Activated naive CD8-positive, alpha-beta T cell (primary cell): ENCODE measurements around the gene CHST6.

Experiments used
- H3K27ac Mint-ChIP-seq: one replicate; pipeline ENCODE4 v1.8.0; 2021; ENCODE audit warnings: mixed read lengths
- H3K27me3 Mint-ChIP-seq: one replicate; pipeline ENCODE4 v1.8.0; 2021; ENCODE audit warnings: mixed read lengths
- H3K36me3 Mint-ChIP-seq: one replicate; pipeline ENCODE4 v1.8.0; 2021; ENCODE audit warnings: mixed read lengths
- H3K4me1 Mint-ChIP-seq: one replicate; pipeline ENCODE4 v1.8.0; 2021; ENCODE audit warnings: low read depth, mixed read lengths
- H3K4me3 Mint-ChIP-seq: one replicate; pipeline ENCODE4 v1.8.0; 2021; ENCODE audit warnings: mild to moderate bottlenecking, mixed read lengths
- H3K9me3 Mint-ChIP-seq: one replicate; pipeline ENCODE4 v1.8.0; 2021; ENCODE audit warnings: low read depth, mixed read lengths

CHST6 gene

DNA sequence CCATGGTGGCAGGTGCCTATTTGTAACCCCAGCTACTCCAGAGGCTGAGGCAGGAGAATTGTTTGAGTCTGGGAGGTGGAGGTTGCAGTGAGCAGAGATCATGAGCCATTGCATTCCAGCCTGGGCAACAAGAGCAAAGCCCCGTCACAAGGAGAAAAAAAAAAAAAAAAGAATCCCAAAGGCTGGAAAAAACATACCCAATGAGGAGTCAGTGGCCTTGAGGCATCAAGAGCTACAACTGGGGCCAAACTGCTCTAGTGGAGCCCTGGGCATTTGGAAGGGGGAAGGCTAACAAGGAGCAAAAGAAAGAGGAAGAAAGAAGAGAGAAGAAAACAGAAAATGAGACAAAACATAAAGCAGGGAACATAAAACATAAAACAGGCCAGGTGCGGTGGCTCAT lies 6.9 kb downstream of the CHST6 start:
- no peaks in the 10 kb centered on the region for H3K4me1 Mint-ChIP-seq
- no peaks in the 10 kb centered on the region for H3K36me3 Mint-ChIP-seq
- peaks cover 12% of the 10 kb centered on the region for H3K27me3 Mint-ChIP-seq
- no peak overlapping the region for H3K4me3 Mint-ChIP-seq
- H3K9me3 Mint-ChIP-seq = no peaks in the 10 kb centered on the region
- H3K27ac Mint-ChIP-seq = no peak overlapping the region

DNA sequence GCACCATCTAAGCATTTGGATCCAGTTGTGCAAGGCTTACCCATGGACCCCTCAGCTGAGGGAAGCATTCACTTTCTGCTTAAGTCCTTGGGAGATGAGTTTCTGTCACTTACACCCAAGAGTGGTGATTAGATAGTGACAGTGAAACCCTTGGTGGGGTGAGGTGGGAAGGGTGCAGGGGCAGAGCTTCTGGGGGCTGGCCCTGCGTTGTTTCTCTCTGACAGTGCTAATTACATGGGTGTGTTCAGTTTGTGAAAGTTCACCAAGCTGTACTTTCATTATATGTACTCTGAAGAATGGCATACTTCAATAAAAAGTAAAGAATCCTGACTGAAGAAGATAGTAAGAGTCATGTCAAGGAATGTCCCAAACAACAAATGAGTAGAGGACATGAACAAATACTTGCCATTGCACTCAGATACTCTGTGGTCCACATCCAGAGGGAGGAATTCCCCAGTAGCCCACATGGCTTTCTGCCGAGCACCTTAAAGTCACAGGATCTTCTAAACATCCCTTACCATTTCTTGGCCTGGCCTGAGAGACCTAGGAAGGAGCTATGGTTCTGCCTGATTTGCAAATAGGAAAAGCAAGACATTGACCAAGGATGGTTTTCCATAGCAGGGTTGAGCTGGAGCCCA lies 8.4 kb downstream of the CHST6 start:
- H3K27ac Mint-ChIP-seq = no peak overlapping the region
- no peaks in the 10 kb centered on the region for H3K4me1 Mint-ChIP-seq
- no peaks in the 10 kb centered on the region for H3K36me3 Mint-ChIP-seq

GRCh38 chr16:75486014-75486675 lies 9.1 kb downstream of the CHST6 start:
- H3K4me1 Mint-ChIP-seq = no peaks in the 10 kb centered on the region
- H3K27ac Mint-ChIP-seq = peak overlapping the region; percentile 46
- H3K9me3 Mint-ChIP-seq = no peaks in the 10 kb centered on the region
- peaks cover 7% of the 10 kb centered on the region for H3K27me3 Mint-ChIP-seq
- no peaks in the 10 kb centered on the region for H3K36me3 Mint-ChIP-seq
- H3K4me3 Mint-ChIP-seq = no peak overlapping the region

More for the DNA sequence above, 8.4 kb downstream of the CHST6 start:
- Mint-ChIP-seq H3K27me3 (peaks cover 7% of the 10 kb centered on the region), H3K4me3 (no peak overlapping the region), H3K9me3 (no peaks in the 10 kb centered on the region)

DNA sequence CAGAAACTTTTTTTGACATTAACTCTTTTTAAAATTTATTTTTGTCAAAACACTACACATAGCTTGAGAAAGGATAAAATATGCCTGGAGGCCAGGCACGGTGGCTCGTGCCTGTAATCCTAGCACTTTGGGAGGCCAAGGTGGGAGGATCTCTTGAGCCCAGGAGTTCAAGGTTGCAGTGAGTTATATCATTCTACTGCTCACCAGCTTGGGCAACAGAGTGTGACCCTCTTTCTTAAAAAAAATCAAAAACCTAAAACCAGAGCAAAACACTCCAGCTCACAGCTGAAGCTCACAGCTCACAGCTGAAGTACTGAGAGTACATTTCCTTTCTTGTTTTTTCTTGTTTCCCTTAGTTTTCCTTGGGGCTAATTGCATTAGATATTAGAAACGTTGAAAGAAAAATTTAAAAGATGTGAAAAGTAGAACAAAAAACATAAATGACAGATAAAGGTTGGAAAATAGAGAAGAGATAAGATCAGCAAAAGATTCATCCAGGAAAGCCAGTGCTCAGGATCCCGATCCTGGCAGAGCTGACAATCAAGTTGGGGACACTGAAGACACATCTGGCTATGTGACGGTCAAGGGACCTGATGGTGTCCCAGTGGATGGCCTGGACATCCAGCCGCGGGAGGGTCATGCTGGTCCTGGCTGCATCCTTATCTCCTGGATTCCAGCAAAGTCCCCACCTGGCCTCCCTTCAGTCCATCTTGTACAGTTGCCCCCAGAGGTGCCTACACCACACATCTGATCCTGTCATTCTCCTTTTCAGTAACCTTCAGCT lies 9.8 kb downstream of the CHST6 start:
- Mint-ChIP-seq H3K9me3 (no peaks in the 10 kb centered on the region), H3K27ac (no peak overlapping the region), H3K27me3 (peaks cover 7% of the 10 kb centered on the region), H3K36me3 (no peaks in the 10 kb centered on the region), H3K4me1 (no peaks in the 10 kb centered on the region), H3K4me3 (no peak overlapping the region)

GRCh38 chr16:75483222-75483621 lies 12.0 kb downstream of the CHST6 start:
- no peaks in the 10 kb centered on the region for H3K36me3 Mint-ChIP-seq
- no peak overlapping the region for H3K4me3 Mint-ChIP-seq
- H3K27me3 Mint-ChIP-seq = peaks cover 7% of the 10 kb centered on the region
- no peaks in the 10 kb centered on the region for H3K4me1 Mint-ChIP-seq
- no peaks in the 10 kb centered on the region for H3K9me3 Mint-ChIP-seq
- no peak overlapping the region for H3K27ac Mint-ChIP-seq

DNA sequence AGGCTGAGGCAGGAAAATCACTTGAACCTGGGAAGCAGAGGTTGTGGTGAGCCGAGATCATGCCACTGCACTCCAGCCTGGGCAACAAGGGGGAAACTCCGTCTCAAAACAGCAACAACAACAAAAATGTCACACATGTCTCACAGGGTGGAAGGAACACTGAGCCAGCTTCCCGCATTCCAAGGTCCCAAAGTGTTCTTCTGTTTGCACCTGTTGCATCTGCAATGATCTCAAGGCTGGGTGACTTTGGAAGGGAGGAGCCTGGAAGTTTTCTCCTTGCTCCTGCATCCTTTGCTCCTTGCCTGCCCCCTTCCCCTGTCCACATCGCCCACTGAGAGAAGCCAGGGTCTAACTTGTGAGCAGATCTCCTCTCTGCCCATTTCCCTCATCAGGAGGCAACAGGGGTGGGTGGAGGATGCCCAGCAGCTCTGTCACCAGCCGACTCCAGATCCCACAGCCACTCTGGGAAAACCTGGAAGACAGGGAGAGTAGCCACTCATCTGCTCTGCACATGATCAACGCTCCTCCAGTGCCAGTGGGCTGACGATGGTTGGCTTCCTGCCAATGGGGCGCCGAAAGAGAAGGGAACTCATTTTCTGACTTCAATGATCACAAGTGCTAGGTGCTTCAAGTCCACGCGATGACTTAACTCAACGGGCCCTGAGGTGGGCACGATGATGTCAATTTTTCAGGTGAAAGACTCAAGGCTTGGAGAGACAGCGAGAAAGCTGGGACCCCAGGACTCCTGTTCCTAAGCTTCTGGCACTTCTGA lies 12.6 kb downstream of the CHST6 start:
- Mint-ChIP-seq H3K4me1 (no peaks in the 10 kb centered on the region), H3K4me3 (no peak overlapping the region)

GRCh38 chr16:75481475-75481874 lies 13.8 kb downstream of the CHST6 start:
- Mint-ChIP-seq H3K9me3 (no peaks in the 10 kb centered on the region), H3K4me1 (no peaks in the 10 kb centered on the region), H3K4me3 (no peak overlapping the region), H3K36me3 (no peaks in the 10 kb centered on the region), H3K27me3 (peaks cover 6% of the 10 kb centered on the region), H3K27ac (no peak overlapping the region)

More for the DNA sequence above, 12.6 kb downstream of the CHST6 start:
- no peaks in the 10 kb centered on the region for H3K9me3 Mint-ChIP-seq
- H3K36me3 Mint-ChIP-seq = no peaks in the 10 kb centered on the region
- H3K27ac Mint-ChIP-seq = no peak overlapping the region
- H3K27me3 Mint-ChIP-seq = peaks cover 9% of the 10 kb centered on the region

GRCh38 chr16:75479421-75479990 lies 15.7 kb downstream of the CHST6 start:
- H3K27ac Mint-ChIP-seq = no peak overlapping the region
- H3K4me3 Mint-ChIP-seq = no peak overlapping the region

DNA sequence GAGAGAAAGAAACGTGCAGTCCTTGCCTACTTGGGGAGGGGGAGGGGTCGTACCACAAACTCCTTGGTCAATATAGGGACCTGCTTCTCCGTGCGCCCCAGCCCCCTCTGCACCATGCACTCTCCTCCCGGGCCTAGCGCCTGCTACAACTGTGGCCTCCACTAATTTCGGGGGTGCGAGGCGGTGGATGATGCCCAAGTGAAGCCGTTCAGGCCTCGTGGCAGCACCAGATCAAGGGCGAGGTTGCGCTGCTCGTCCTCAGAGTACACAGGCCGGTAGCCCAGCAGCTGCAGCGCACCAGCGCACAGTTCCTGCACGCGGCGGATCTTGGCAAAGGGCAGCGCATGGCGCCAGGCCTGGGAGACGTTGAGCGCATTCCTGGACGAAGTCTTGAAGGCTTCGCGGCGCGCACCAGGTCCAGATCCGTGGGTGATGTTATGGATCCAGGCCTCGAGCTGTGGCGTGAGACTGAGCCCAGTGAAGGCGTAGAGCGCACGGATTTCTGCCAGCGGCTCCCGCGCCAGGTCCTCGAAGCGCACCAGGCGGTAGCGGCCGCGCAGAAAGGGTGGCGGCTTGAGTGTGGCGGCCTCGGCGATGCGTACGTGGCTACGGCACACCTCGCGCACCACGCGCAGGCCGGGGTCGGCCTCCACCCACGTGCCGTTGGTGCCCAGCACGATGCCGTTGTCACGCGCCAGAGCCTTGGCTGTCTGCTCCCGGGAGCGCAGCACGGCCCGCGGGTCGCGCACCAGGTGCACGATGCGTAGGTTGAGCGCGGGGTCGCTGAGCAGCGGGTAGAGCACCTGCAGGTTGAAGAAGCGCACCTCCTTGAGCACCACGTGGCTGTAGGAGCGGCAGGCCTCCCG lies 16.5 kb downstream of the CHST6 start:
- H3K36me3 Mint-ChIP-seq = no peaks in the 10 kb centered on the region
- peaks cover 2% of the 10 kb centered on the region for H3K27me3 Mint-ChIP-seq
- no peaks in the 10 kb centered on the region for H3K9me3 Mint-ChIP-seq
- no peak overlapping the region for H3K4me3 Mint-ChIP-seq
- H3K27ac Mint-ChIP-seq = no peak overlapping the region
- H3K4me1 Mint-ChIP-seq = no peaks in the 10 kb centered on the region

More at GRCh38 chr16:75479421-75479990, 15.7 kb downstream of the CHST6 start:
- peaks cover 2% of the 10 kb centered on the region for H3K27me3 Mint-ChIP-seq
- H3K9me3 Mint-ChIP-seq = no peaks in the 10 kb centered on the region
- no peaks in the 10 kb centered on the region for H3K36me3 Mint-ChIP-seq
- no peaks in the 10 kb centered on the region for H3K4me1 Mint-ChIP-seq

GRCh38 chr16:75477680-75478473 lies 17.4 kb downstream of the CHST6 start:
- Mint-ChIP-seq H3K9me3 (no peaks in the 10 kb centered on the region), H3K36me3 (no peaks in the 10 kb centered on the region), H3K4me1 (no peaks in the 10 kb centered on the region), H3K4me3 (no peak overlapping the region), H3K27me3 (peaks cover 2% of the 10 kb centered on the region), H3K27ac (no peak overlapping the region)

DNA sequence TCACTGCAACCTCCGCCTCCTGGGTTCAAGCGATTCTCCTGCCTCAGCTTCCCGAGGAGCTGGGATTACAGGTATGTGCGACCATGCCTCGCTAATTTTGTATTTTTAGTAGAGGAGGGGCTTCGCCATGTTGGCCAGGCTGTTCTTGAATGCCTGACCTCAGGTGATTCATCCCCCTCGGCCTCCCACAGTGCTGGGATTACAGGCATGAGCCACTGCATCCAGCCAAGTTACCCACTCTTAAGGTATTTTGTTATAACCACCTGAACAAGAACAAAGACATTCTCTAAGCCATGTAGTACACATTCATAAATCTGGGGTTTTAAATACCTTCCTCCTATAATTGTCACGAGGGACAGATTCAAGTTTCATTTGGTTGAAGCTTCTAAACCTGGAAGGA lies 18.4 kb downstream of the CHST6 start:
- Mint-ChIP-seq H3K36me3 (no peaks in the 10 kb centered on the region), H3K4me3 (no peak overlapping the region), H3K9me3 (no peaks in the 10 kb centered on the region), H3K4me1 (no peaks in the 10 kb centered on the region), H3K27ac (no peak overlapping the region), H3K27me3 (peaks cover 2% of the 10 kb centered on the region)

DNA sequence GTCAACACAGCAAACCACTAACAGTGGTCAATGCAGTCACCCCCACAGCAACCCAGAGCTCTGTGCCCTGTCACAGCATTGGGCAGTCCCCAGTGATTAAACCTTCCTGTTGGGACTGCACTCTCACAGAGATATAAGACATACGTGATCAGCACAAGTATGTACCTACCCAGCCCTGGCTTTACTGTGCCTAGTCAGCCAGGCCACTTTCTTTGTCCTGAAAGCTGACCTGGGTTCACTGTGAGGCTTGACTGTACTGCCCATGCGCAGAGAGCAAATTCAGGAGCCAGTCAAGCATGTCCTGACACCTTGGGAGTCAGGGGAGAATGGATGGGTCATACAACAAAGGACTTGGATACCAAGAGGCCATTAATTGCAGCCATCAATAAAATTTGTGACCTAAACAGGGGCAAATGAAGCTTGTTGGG lies 19.8 kb downstream of the CHST6 start:
- Mint-ChIP-seq H3K27me3 (peaks cover 2% of the 10 kb centered on the region), H3K9me3 (no peaks in the 10 kb centered on the region), H3K36me3 (no peaks in the 10 kb centered on the region), H3K27ac (no peak overlapping the region), H3K4me3 (no peak overlapping the region), H3K4me1 (no peaks in the 10 kb centered on the region)
